GM21825 (cell line): Measurements from ENCODE around the gene CENPS.
"Not testable (repeated sequence)": the region's sequence is repeated elsewhere in the genome, so short reads cannot be mapped to it uniquely, and the experiment has no call there.

Experiments
- ATAC-seq: cut with Tn5 transposase; IDR thresholded peaks from one replicate; pipeline ENCODE4 v1.9.1; 2021; ENCODE audit warnings: mild to moderate bottlenecking, moderate library complexity; ENCODE audit not compliant: unreplicated experiment

CENPS gene

GRCh38 chr1:10430216-10431069, at the start of gene CENPS:
TSS of gene CENPS (plus strand) at chr1:10430433. CDS start at chr1:10430518, 85 bp downstream.
- peak; percentile 75 for ATAC-seq

- ATAC-seq: no peak
Measured at GRCh38 chr1:10380594-10381275, 49.5 kb upstream of the CENPS start.

- ATAC-seq: no peak
Measured at GRCh38 chr1:10383630-10384029, 46.6 kb upstream of the CENPS start.

- ATAC-seq: no peak
Measured at GRCh38 chr1:10384219-10384618, 46.0 kb upstream of the CENPS start.

GRCh38 chr1:10386761-10387676, 43.2 kb upstream of the CENPS start:
- no peak for ATAC-seq

- ATAC-seq: no peak
Measured at GRCh38 chr1:10387677-10388386, 42.4 kb upstream of the CENPS start.

- no peak for ATAC-seq
Measured at GRCh38 chr1:10388387-10388715, 41.9 kb upstream of the CENPS start.

- no peak for ATAC-seq
Measured at GRCh38 chr1:10389271-10389973, 40.8 kb upstream of the CENPS start.

GRCh38 chr1:10396870-10397269, 33.4 kb upstream of the CENPS start:
- ATAC-seq: no peak

GRCh38 chr1:10398278-10398733, 31.9 kb upstream of the CENPS start:
- no peak for ATAC-seq

GRCh38 chr1:10398734-10399443, 31.3 kb upstream of the CENPS start, which contains the start of gene PGD:
TSS of gene PGD (plus strand) at chr1:10399064. CDS start at chr1:10399118, 54 bp downstream.
- peak; percentile 94 for ATAC-seq

- peak; percentile 3 for ATAC-seq
Measured at GRCh38 chr1:10399444-10399941, 30.7 kb upstream of the CENPS start.

GRCh38 chr1:10400013-10400412, 30.2 kb upstream of the CENPS start:
- ATAC-seq: no peak

- ATAC-seq: no peak
Measured at GRCh38 chr1:10401281-10401680, 29.0 kb upstream of the CENPS start.

- ATAC-seq: no peak
Measured at GRCh38 chr1:10402729-10403274, 27.4 kb upstream of the CENPS start.

GRCh38 chr1:10407201-10407600, 23.0 kb upstream of the CENPS start:
- no peak for ATAC-seq

GRCh38 chr1:10415211-10415930, 14.9 kb upstream of the CENPS start:
- no peak for ATAC-seq

- not testable (repeated sequence) for ATAC-seq
Measured at GRCh38 chr1:10415967-10416366, 14.3 kb upstream of the CENPS start.
